ENCODE data around the gene RNASE12.

Gene RNASE12

DNA sequence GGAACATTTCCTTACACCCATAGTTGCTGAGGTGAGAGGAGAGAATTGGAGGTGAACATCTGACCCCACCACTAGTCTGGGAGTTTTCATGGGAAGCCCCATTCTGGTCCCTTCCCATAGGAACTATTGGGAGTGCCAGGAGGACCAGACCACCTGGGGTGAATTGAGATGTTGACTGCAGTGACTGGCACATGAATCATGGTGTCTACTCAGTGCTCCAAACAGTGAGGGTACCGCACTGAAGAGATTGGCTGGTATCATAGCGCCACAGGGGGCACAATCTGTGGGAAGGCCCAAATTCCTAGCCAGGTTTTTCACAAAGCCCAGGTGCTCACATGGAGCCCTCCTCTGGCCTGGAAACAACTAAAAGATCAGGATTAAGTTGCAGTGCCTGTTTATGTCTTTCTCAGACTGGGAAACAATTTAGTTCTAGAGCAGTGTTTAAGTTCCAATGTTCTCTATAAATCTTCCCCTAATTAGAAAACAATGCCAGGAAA lies 26.6 kb downstream of the RNASE12 start:
- TF ChIP-seq, protein P1, sequence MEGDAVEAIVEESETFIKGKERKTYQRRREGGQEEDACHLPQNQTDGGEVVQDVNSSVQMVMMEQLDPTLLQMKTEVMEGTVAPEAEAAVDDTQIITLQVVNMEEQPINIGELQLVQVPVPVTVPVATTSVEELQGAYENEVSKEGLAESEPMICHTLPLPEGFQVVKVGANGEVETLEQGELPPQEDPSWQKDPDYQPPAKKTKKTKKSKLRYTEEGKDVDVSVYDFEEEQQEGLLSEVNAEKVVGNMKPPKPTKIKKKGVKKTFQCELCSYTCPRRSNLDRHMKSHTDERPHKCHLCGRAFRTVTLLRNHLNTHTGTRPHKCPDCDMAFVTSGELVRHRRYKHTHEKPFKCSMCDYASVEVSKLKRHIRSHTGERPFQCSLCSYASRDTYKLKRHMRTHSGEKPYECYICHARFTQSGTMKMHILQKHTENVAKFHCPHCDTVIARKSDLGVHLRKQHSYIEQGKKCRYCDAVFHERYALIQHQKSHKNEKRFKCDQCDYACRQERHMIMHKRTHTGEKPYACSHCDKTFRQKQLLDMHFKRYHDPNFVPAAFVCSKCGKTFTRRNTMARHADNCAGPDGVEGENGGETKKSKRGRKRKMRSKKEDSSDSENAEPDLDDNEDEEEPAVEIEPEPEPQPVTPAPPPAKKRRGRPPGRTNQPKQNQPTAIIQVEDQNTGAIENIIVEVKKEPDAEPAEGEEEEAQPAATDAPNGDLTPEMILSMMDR (IDR thresholded peaks at IDR 0.05; ENCODE audit: low read depth, low read length, missing control alignments) = no peak
- H3K4me3 ChIP-seq (ENCODE audit: low read depth, low read length) = no peak overlapping the region
- no peak for DNase-seq (ENCODE audit: low read depth)
- in situ Hi-C loops (cut with HindIII; ENCODE audit: low sequenced_read_pairs) = no loop called here

DNA sequence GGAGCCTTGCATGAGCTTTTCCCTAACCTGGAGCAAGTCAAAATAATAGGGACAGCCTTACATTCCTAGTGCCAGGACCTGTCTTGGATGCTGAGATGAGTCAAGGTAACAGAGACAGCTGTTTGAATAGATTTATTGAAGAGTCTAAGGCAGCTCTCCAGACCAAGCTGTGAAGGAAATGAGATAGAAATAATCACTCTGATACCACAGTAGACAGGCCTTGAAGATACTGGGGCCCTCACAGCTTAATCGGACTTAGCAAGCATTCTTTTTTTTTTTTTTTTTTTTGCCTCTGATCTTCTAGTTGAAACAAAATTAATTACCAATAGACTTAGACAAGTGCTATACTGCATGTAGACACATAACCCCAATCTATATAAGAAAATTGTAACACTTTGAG lies 27.2 kb downstream of the RNASE12 start:
- DNase-seq (ENCODE audit: low read depth) = no peak
- no peak overlapping the region for H3K4me3 ChIP-seq (ENCODE audit: low read depth, low read length)
- TF ChIP-seq, protein P1 (IDR thresholded peaks at IDR 0.05; ENCODE audit: low read depth, low read length, missing control alignments) = no peak
- in situ Hi-C loops (cut with HindIII; ENCODE audit: low sequenced_read_pairs) = no loop called here

DNA sequence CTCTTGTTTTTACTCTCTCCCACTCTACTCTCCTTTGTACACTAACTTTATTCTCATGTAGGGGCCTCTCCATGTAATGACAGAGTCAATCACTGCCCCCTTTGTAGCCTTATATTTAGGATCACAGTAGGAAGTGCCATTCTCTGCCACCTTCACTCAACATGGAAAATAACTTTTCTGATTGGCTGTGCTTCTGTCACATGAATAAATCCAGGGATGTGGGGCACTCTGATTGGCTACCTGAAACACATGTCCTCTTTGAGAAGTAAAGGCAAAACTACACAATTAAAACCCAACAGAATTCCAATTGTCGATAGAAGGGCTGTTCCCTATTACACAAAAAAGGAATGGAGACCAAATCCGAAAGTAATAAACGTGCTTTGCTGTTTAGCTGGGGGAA lies 30.2 kb downstream of the RNASE12 start, which contains the start of gene RNASE9:
Gene RNASE9, minus strand, starts transcription at position 87 of the 400 bp plus-strand sequence.
- in situ Hi-C loops (cut with HindIII; ENCODE audit: low sequenced_read_pairs) = no loop called here
- H3K4me3 ChIP-seq (ENCODE audit: low read depth, low read length) = no peak within 1 kb of the TSS
- DNase-seq (ENCODE audit: low read depth) = no peak
- TF ChIP-seq, protein P1 (IDR thresholded peaks at IDR 0.05; ENCODE audit: low read depth, low read length, missing control alignments) = no peak

DNA sequence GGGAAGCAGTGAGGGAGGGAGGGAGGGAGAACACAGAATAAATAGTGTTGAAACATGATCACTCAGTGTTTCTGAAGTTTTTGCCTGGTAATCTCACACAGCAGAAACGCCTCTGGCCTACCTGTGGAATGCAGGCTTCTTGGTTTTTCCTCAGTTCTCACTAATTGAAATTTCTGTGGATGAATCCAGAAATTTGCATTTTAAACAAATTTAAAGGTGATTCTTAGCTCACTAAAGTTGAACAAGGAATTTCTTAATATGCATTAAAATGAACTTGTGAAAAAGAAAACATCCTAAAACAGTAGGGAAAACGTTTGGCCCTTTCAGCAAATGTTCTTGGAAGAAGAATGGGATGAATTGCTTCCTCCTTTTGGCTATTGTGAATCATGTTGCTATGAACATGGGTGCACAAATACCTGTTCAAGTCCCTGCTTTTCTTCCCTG lies 31.7 kb downstream of the RNASE12 start:
- in situ Hi-C loops (cut with HindIII; ENCODE audit: low sequenced_read_pairs) = no loop called here
- TF ChIP-seq, protein P1 (IDR thresholded peaks at IDR 0.05; ENCODE audit: low read depth, low read length, missing control alignments) = no peak
- no peak for DNase-seq (ENCODE audit: low read depth)

DNA sequence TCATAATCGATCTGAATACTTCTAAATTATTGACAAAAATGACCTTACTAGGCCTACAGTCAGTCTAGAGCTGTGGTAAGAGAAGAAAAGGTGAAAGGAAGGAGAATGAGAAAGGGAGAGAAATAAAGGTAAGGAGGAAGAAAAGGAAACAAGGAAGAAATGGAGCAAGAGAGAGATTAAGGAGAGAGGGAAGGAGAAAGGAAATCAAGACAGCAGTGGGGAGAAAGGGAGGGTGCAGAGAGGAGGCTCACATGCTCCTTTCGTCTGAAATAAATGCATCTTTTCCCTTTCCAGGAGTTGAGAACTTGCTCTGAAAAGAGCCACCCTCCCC lies 34.0 kb downstream of the RNASE12 start:
- in situ Hi-C loops (cut with HindIII; ENCODE audit: low sequenced_read_pairs) = no loop called here
- DNase-seq (ENCODE audit: low read depth) = no peak
- no peak overlapping the region for H3K4me3 ChIP-seq (ENCODE audit: low read depth, low read length)
- TF ChIP-seq, protein P1 (IDR thresholded peaks at IDR 0.05; ENCODE audit: low read depth, low read length, missing control alignments) = no peak

More for the DNA sequence above, 31.7 kb downstream of the RNASE12 start:
- no peak overlapping the region for H3K4me3 ChIP-seq (ENCODE audit: low read depth, low read length)

DNA sequence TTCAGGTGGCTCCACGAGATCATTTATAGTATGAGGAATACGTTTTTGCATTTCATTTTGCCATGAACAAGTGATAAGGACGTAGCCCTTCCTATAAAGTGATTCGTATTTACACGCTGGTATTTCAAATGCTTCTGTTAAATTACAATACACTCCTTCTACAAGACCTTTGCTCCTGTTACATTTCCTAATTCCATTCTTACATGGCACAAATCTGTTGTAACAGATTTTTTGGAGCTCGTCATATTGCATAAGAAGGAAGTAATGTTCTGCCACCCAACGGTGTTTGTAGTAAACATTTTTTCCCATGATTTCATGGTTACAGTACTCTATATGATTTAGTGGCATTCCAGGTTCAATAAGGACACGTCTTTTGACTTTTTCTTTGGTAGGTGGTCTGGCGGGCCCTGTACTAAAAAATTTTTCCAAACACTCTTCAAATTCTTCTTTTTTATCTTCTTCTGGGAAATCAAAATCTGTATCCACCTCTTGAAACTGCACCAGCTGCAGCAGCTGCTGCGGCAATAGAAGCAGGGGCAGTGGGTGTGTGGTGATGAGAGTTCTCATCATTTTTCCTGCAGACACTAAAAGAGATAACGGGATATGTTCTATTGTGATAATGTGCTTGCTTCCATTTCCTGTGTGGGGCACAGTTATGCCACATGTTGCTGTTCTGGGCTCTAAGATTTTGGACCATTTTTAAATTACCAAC lies 34.5 kb downstream of the RNASE12 start:
- no peak overlapping the region for H3K4me3 ChIP-seq (ENCODE audit: low read depth, low read length)
- in situ Hi-C loops (cut with HindIII; ENCODE audit: low sequenced_read_pairs) = no loop called here
- TF ChIP-seq, protein P1 (IDR thresholded peaks at IDR 0.05; ENCODE audit: low read depth, low read length, missing control alignments) = no peak
- no peak for DNase-seq (ENCODE audit: low read depth)
